Dedifferentiated amniotic fluid mesenchymal stem cell (primary cell): ENCODE results near the gene SPAG9.

Experiments used
- DNase-seq: peaks from one replicate; pipeline ENCODE4 v3.0.0-alpha.2; 2016; ENCODE audit errors: extremely low spot score

SPAG9 gene

DNA sequence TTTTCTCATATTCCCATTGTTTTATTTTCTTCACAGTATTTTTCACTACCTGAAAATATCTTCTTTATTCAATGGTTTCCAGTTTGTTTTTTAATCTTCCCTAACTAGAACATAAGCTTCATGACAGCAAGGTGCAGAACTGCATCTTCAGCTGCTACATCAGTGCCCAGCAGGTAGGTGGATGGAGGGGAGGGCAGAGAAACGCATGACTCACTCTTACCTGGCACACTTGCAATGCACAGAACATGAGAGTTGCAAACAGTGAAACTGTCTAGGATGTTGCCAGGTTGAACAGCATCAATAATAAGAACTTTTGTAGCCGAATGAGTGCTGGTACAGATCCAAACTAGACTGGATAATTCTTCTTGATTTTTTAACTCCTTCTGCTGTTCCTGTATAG, 127.1 kb downstream of the SPAG9 start:
- no peak for DNase-seq

DNA sequence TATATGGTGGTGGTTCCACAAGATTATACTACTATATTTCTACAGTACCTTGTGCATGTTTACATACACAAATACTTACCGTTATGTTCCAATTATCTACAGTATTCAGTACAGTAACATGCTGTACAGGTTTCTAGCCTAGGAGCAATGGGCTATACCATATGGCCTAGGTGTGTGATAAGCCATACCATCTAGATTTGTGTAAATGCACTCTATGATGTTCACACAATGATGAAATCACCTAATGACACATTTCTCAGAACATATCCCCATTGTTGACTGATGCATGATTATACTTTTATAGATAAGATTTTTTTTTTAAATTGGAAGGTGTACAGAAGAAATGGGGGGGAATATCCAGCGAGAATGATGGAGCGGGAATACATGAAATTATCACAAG, 131.5 kb downstream of the SPAG9 start:
- no peak for DNase-seq

DNA sequence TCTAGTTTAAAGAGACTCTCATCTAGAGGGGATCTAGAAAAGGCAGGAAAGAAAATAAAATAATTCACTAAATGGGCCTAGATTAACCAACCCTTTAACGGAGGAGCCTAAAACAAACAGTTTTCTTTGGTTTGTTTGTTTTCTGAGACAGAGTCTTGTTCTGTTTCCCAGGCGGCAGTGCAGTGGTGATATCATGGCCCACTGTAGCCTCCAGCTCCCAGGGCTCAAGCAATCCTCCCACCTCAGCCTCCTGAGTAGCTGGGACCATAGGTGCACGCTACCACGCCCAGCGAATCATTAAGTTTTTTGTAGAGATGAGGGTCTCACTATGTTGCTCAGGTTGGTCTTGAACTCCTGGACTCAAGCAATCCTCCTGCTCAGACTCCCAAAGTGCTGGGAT, 132.2 kb downstream of the SPAG9 start:
- no peak for DNase-seq

DNA sequence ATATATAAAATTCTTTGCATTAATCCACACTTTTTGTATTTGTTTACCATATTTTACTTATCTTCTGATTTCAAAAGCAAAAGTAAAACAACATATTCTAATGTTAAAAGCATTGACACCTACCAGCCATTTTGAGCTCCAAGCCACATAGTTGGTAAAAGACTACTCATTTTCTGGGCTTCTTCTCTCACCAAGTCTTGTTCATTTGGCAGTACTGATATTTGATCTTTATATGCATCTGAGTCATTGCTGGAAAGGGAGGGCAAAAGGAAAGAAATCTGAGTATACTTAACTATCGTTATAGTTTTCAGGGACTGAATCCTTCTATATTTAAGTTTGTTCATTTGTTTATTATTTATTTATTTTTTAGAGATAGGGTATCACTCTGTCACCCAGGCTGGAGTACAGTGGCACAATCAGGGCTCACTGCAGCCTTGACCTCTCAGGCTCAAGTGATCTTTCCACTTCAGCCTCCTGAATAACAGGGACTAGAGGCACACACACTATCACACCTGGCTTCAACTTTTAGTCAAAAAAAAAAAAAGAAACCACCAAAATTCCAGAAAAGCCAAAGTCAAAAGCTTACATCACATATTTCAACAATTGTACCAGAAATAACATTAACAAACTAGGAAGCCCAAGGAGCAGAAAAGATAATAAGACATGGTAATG, 133.5 kb downstream of the SPAG9 start:
- peak; percentile 65 for DNase-seq

DNA sequence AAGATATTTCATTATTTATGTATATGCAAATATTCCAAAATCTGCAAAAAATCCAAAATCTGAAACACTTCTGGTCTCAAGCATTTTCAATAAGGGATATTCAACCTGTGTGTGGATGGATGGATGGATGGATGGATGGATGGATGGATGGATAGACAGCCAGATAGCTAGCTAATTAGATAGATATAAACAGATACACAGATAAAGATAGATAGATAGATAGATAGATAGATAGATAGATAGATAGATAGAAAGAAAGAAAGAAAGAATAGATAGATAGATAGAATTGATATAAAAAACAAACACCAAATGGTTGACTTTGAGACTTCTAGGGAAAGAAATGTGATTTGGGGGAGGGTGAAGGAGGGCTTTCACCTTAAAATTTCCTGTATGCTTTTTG, 139.4 kb downstream of the SPAG9 start:
- no peak for DNase-seq

DNA sequence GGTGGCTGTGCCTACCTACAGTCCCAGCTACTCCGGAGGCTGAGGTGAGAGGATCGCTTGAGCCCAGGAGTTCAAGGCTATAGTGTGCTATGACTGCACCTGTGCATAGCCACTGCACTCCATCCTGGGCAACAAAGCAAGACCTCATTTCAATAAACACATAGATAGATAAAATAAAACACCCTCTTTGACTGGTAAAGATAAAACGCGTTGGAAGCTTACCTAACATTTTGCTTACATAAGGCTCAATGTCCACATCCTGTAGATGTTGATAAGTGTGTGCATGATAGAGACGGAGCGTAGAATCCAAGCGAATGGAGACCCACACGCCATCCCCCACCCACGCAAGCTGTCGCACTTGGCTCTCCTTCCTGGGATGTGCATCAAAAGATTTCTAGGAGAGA, 141.1 kb downstream of the SPAG9 start:
- no peak for DNase-seq

DNA sequence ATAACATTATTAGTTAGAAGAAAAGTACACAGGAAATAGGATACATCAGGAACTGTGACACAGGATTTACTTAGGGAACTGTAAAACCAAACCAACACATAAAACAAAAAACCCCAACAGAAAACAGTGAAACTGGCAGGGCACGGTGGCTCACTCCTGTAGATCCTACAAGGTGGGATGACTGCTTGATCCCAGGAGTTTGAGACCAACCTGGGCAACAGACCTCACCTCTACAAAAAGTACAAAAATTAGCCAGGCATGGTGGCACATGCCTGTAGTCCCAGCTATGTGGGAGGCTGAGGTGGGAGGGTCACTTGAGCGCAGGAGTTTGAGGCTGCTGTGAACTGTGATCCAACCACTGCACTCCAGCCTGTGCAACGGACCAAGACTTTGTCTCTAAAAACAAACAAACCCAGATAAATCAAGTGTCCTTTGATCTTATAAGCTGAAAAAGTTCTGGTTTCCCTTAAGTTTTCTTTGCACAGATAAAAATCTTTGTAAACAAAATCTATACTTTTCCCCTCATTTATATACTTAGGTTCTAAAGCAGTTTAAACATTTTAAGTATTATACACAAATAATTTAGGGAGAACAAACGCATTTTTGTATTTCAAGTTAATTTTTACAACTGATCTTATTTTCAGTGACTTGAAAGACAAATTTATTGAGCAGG, 143.0 kb downstream of the SPAG9 start:
- DNase-seq: no peak

DNA sequence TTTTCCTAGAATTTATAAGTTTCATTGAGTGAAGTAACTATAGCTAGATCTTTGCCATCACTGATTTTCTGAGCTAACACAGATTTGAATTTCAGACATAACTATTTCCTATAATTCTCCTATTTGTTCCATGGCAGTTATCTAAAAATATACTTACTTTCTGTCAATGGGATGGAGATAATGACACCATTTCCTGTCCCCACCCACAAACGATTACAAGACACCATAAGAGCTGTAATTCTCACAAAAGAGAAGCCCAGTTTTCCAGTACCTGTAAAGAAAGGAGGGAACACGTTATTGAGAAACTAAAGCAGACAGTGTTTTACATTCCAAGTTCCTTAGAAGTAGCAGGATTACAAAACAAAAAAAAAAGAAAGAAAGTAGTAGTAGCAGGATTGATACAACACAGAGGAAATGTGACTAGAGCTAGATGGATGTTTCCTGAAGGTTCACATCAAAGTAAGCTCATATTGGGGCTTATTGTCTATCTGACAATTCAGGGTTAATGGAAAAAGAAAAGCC, 143.7 kb downstream of the SPAG9 start:
- no peak for DNase-seq

DNA sequence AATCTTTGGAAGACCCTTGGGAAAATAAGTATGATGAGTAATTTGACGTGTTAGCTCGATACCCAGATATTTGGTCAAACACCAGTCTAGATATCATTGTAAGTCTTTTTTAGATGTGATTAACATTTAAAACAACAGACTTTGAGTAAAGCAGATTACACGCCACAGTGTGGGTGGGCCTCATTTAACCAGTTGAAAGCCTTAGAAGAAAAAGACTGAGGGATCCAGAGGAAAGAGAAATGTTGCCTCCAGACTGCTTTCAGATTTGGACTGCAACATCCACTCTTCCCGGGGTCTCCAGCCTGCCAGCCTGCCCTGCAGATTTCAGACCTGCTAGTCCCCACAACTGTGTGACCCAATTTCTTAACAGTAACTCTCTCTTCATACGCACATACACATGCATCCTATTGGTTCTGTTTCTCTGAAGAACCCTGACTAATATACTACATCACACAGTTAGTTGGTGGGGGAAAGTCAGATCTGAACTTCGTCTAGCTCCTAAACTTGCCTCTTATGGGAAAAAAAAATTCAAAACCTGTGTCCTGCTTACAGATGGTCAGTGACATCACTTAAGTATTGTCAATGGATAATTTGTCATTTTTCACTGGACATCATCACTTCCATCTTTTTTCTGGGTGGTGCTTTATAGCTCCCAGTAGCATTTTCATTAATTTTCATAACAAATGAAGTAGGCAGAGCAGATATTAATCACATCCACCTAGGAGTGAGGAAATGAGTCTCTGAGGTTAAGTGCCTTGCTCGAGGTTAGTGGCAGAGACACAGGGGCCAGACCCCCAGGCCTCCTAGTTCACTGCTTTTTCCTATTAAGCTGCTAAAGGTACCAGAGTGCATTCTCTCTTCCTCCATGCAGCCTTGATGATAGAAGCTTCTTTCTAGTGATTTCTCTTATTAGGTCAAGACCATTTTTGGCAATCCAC, 146.8 kb downstream of the SPAG9 start:
- no peak for DNase-seq

DNA sequence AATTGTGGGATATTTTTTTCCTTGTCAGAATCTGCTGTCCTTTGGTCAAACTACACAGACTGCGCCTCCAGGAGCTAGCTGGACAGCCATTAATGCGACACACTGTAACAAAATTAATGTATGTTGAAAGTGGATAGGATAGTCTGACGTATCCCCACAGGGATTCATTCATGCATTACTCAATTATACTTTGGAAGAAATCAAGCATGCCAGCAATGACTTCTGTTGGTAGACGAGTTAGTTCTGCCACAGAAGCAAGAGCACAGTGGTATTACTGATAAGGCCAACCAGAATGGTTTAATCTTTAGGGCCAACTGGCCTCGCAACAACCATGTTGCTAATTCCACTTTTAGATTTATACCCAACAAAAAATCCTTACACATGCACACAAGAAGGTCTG, 148.1 kb downstream of the SPAG9 start:
- no peak for DNase-seq

DNA sequence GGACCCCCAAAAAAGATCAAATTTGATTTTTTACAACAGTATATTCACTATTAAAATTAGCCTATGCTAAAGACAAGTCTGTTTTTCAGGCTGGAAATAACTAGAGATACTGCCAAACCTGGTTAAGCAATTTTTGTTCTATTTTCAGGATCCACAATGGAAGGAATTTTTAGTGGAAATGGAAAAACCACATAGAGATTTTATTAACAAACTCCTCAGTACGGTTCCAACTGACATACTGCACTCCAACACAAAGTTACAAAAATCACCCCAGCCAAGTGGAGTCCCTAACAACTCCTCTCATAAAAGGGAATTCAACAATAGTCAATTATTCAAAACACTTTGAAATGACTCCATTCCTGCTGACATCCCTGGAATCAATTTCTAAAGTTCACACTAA, 152.9 kb downstream of the SPAG9 start:
- DNase-seq: peak; percentile 20

DNA sequence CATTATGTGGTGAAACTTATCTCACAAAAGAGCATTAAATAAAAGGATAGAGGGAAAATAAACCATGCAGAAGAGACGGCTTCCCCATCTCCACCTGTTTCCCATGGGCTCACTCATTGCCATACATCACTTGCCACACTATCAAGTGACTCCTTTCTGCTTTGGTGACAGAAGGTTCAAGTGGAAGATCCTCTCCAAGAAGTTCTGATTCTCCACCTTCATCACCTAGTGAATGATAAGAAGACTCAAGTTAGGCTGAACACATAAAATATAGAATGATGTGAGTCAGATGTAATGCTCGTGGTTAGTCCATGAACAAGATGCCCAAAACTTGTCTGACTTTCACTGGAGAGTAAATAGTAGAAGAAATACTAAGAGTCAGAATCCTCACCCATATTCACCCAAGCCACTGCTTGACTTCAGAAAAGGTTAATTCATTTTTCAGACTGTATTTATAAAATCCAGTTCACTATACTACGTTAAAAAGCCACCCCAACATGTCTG, 154.5 kb downstream of the SPAG9 start:
- no peak for DNase-seq

DNA sequence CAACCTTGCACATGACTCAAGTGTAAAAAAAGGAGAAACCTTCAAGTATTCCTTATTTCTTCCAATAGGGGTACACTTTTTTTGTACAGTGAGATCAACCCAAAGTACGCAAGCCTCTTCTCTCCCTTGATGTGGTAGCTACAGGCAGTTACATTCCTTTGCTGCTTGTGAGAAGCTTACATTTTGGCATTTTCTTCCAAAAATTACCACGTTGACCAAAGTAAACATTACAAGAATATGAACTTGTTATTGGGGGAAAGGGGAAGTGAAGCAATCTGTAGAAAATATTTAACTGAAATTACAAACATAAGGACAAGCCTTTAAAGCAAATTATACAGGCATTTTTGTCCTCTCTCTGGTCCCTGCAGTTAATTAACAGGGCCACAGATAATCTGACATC, 157.5 kb downstream of the SPAG9 start:
- peak; percentile 59 for DNase-seq

DNA sequence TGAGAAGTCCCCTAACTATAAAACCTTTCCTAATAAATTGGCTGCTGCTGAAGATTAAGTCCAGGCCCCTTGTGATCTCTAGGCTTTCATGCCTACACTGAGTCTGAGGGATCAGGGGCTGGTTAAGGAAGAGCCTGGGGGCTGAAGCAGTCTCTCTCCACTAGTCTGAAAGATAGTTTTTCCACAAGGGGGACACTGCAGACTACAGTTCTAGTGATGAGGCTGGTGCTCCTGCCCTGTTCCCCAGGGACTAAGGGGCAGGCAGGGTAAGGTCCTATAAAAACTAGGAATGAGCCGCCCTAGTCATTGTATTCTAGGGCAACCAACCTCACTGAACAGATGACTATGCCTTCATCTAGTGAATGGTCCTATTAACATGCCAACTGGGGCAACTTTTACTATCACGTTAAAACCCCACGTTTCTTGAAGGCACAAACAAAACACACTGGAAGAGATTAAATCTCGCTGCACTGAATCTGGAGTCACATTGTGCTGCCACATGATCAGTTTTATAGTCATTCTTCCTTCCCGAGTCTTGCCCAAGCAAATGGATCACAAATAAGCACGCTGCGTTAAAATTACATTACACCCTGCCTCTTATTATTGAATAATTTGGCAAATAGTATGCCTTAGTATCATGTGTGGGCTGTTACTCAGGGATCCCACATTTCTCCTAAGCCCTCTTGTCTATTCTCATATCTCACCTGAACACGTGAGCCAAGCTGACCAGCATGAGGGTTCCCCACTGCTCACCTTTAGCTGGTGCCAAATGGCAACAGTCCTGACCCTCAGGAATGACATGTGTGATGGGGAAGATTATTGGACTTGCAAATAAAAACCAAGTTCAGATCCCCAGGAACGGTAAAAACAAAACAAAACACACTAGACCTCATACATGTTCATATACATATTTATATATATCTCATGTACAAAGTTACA, 159.1 kb downstream of the SPAG9 start:
- DNase-seq: no peak

DNA sequence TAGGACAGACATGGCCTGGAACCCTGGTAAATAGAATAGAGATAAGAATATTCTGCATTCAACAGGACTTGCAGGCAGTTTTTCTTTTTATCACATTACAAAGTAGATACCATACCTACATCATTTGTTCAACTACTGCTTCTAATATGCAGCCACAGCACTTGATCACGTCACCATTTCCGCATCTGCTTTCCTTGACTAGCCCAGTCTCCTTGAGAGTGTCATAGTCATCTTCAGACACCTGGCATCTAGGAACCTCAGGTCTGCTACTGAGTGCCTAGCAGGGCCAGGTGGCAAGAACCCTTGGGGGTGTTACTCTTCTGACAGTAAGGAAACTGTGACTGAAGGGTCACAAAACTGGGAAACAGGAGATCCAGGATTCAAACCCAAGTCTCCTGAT, 161.3 kb downstream of the SPAG9 start:
- no peak for DNase-seq

DNA sequence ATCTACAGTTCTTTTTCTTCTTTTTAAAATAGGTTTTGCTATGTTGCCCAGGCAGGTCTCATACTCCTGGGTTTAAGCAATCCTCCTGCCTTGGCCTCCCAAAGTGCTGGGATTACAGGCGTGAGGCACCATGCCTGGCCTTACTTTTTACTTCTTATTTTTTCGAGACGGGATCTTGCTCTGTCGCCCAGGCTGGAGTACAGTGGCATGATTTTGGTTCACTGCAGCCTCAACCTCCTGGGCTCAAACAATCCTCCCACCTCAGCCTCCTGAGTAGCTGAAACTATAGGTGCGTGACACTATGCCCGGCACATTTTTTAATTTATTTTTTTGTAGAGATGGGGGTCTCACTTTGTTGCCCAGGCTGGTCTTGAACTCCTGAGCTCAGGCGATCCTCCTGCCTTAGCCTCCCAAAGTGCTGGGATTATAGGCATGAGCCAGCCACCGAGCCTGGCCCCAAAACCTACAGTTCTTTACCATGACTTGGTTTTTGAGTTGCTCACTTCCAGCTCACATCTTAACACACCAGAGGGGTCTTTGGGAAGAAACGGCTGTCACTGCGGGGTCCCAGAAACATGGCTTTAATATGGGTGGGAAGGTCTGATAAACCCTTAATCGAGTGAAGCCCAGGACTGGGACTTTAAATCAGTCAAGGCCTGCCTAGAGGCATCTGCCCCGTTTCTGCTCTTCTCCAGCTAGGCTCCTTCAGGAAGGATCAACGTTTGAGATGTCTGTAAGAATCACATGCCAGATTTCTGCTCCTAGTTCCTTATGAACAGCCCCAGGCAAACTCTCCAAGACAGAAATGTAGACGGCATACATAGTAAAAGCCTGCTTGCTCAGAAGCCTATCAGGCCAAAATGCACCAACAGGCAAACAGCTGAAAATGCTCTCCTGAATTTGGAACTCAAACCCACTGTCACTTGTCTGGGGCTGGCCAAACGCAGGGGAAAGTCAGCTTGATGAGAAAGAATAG, 162.8 kb downstream of the SPAG9 start:
- no peak for DNase-seq

DNA sequence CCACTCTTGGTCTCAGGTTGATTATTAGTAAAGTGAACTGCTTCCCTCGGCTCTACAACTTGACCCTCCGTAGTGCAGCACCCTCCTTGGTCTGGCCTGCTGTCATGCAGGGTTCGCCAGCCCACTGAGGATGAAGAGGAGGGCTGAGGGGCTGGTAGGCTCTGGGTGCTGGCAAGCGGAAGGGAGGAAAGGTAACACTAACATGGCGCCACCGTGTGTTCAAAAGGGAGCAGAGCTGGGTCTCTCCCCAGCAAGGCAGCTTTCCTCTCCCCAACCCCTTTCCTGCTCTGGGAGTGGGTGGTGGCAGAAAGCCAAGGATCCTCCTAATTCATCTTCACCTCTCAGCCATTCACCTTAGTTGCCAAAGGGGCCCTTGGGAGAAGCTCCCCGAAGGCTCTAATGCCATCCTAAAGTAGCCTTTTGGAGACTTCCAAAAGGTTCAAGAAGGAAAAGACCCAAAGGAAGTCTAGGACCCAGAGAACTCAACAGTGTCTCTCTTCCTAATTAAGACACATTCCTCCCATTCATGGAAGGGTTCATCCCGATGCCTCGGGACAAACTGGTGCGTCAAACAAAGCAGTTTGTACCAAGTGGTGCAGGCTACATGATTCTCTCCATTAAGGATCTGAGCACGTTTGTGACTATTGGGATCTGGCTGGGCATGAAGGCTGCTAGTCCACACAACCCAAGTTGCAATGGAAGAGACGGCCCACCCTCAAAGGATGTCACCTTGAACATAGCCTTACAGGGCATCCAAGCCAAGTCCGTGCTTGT, 163.7 kb downstream of the SPAG9 start:
- DNase-seq: peak; percentile 16

DNA sequence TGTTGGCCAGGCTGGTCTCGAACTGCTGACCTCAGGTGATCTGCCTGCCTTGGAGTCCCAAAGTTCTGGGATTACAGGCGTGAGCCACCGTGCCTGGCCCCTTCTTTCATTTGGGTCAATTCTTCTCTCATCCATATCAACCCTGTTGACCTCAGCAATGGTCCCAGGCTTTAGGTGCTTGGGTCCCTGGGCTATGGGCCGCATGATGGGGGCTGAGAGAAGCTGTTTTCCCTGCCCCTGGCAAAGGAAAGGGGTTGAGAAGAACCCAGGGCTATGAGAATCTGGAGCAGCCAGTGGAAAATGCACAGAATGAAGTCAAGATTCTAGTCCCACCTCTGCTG, 164.3 kb downstream of the SPAG9 start:
- DNase-seq: no peak

DNA sequence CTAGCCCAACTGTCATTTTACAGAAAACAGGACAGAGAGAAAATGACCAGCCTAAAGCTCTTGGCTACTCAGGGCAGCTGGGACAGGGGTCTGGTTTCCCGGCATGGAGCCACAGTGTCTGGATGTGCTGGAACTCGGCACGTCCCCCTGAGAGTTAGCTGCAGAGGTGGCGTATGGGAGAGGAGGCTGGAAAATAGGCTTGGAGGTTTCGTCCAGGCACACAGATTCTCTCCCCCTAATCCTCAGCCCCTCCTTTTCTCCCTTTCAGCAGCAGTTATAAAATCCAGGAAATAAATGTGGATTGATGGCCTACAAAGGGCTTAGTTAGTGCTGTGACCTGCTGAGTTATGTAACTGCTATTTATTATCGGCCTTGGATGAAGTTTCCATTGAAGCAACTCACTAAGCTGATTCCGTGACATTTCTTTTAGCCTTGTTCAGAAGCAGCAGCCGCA, 165.0 kb downstream of the SPAG9 start:
- DNase-seq: no peak
